HG02943 (cell line): Measurements from ENCODE around the gene MARCO.
"Not testable (repeated sequence)": the region's sequence is repeated elsewhere in the genome, so short reads cannot be mapped to it uniquely, and the experiment has no call there.

Experiments
- ATAC-seq: cut with Tn5 transposase; IDR thresholded peaks from one replicate; pipeline ENCODE4 v1.9.1; 2021; ENCODE audit warnings: mild to moderate bottlenecking, low read depth, moderate library complexity; ENCODE audit not compliant: unreplicated experiment

Gene MARCO

GRCh38 chr2:118994778-118995177 is 52.8 kb downstream of the MARCO start:
- no peak for ATAC-seq

- not testable (repeated sequence) for ATAC-seq
Observed at GRCh38 chr2:119003856-119004255, 61.9 kb downstream of the MARCO start.

- ATAC-seq = no peak
Observed at GRCh38 chr2:119004602-119005001, 62.6 kb downstream of the MARCO start.

- ATAC-seq = no peak
Observed at GRCh38 chr2:119005051-119005450, 63.1 kb downstream of the MARCO start.

- ATAC-seq = no peak
Observed at GRCh38 chr2:119005555-119005954, 63.6 kb downstream of the MARCO start.

- no peak for ATAC-seq
Observed at GRCh38 chr2:119006441-119006840, 64.4 kb downstream of the MARCO start.

- no peak for ATAC-seq
Observed at GRCh38 chr2:119008108-119008507, 66.1 kb downstream of the MARCO start.

GRCh38 chr2:119009110-119009509 is 67.1 kb downstream of the MARCO start:
- no peak for ATAC-seq

GRCh38 chr2:119010336-119010735 is 68.3 kb downstream of the MARCO start:
- no peak for ATAC-seq

- ATAC-seq = no peak
Observed at GRCh38 chr2:119011162-119011909, 69.3 kb downstream of the MARCO start.

GRCh38 chr2:119011910-119012209 is 69.9 kb downstream of the MARCO start:
- no peak for ATAC-seq

- ATAC-seq = no peak
Observed at GRCh38 chr2:119012345-119013301, 70.6 kb downstream of the MARCO start.

GRCh38 chr2:119013671-119014070 is 71.7 kb downstream of the MARCO start:
- no peak for ATAC-seq

- no peak for ATAC-seq
Observed at GRCh38 chr2:119015845-119016244, 73.9 kb downstream of the MARCO start.

GRCh38 chr2:119019521-119019920 is 77.5 kb downstream of the MARCO start:
- ATAC-seq = no peak

GRCh38 chr2:119022678-119023077 is 80.7 kb downstream of the MARCO start:
- no peak for ATAC-seq

GRCh38 chr2:119023534-119023933 is 81.5 kb downstream of the MARCO start:
- ATAC-seq = no peak

GRCh38 chr2:119024152-119024551 is 82.2 kb downstream of the MARCO start:
- no peak for ATAC-seq

- no peak for ATAC-seq
Observed at GRCh38 chr2:119024568-119024967, 82.6 kb downstream of the MARCO start.

- no peak for ATAC-seq
Observed at GRCh38 chr2:119025013-119025412, 83.0 kb downstream of the MARCO start.

- no peak for ATAC-seq
Observed at GRCh38 chr2:119025762-119026351, 83.9 kb downstream of the MARCO start.
